B cell (primary cell): ENCODE measurements around the gene TMEM235. TPM values are rescaled to one million over a fixed set of nuclear protein-coding genes. Genes with fewer than 3 reads are reported as not detected.
"Not testable (repeated sequence)": the region's sequence is repeated elsewhere in the genome, so short reads cannot be mapped to it uniquely, and the experiment has no call there.

Experiments
- ATAC-seq: fragments of 200-7000 bp; cut with Tn5 transposase; one replicate; pipeline ENCODE4 v1.10.0; 2021; ENCODE audit warnings: low read depth, mild to moderate bottlenecking, moderate number of reproducible peaks, moderate library complexity
- CTCF ChIA-PET: fragments of 350-600 bp; sonication (Branson Sonifier 250); formaldehyde crosslinking; loops from one replicate; lab custom pipeline; 2021; ENCODE audit warnings: antibody characterized with exemption, inconsistent platforms; lab: Charles Lee
- POLR2A ChIA-PET: fragments of 350-600 bp; sonication (Branson Sonifier 250); formaldehyde crosslinking; loops from one replicate; lab custom pipeline; 2021; ENCODE audit warnings: antibody characterized with exemption; lab: Charles Lee
- DNase-seq: peaks from one replicate; pipeline ENCODE4 v3.0.0; 2013
- H2AFZ ChIP-seq: 2 replicates; pipeline ENCODE4 v1.6.1; 2012; ENCODE audit warnings: mild to moderate bottlenecking, low read depth, low read length; ENCODE audit not compliant: insufficient read depth, poor library complexity, severe bottlenecking
- H3K27ac ChIP-seq, 2 donors: 1 replicate in 1 of 2; 2 replicates in 1 of 2; pipeline ENCODE4 v1.5.1; 2012 to 2013; ENCODE audit warnings: low read length in 2 of 2, mild to moderate bottlenecking in 2 of 2, moderate library complexity in 1 of 2
- H3K27me3 ChIP-seq, 4 experiments: fragments of 200-600 bp in 1 of 4; sonication (generic) in 1 of 4; replicated peaks in 1 of 4; 1 replicate in 2 of 4; 2 replicates in 2 of 4; pipeline versions ENCODE4 v1.6.1 to v1.7.0; 2013 to 2016; ENCODE audit warnings: low read length in 3 of 4, mild to moderate bottlenecking in 2 of 4, mixed read lengths in 1 of 4, moderate library complexity in 1 of 4; ENCODE audit not compliant: insufficient read depth in 4 of 4, control insufficient read depth in 3 of 4; ENCODE audit errors: control extremely low read depth in 1 of 4
- H3K36me3 ChIP-seq, 2 experiments: replicated peaks in 1 of 2; 1 replicate in 1 of 2; 2 replicates in 1 of 2; pipeline versions ENCODE4 v1.6.1 to v1.7.1; 2013; ENCODE audit warnings: low read length in 1 of 2; ENCODE audit not compliant: insufficient read depth in 2 of 2, control insufficient read depth in 1 of 2; ENCODE audit errors: control extremely low read depth in 1 of 2, extremely low read depth in 1 of 2
- H3K4me1 ChIP-seq, 2 donors: fragments of 200-600 bp in 1 of 2; sonication (generic) in 1 of 2; 1 replicate in 1 of 2; 2 replicates in 1 of 2; pipeline versions ENCODE4 v1.5.1 to v1.6.1; 2013 to 2017; ENCODE audit warnings: low read length in 2 of 2; ENCODE audit not compliant: control insufficient read depth in 2 of 2, insufficient read depth in 2 of 2
- H3K4me2 ChIP-seq: replicated peaks from 2 replicates; pipeline ENCODE3; 2012; ENCODE audit warnings: mild to moderate bottlenecking, low read depth, low read length; ENCODE audit not compliant: poor library complexity, severe bottlenecking
- H3K4me3 ChIP-seq, 5 experiments: fragments of 200-600 bp in 1 of 5; sonication (generic) in 1 of 5; 1 replicate in 3 of 5; 2 replicates in 2 of 5; pipeline versions ENCODE4 v1.5.1 to v1.7.0; 2011 to 2016; ENCODE audit warnings: low read length in 4 of 5, mild to moderate bottlenecking in 4 of 5, low read depth in 2 of 5, control low read depth in 1 of 5, moderate library complexity in 1 of 5; ENCODE audit not compliant: insufficient read depth in 1 of 5; ENCODE audit errors: control extremely low read depth in 1 of 5, extremely low read depth in 1 of 5
- H3K79me2 ChIP-seq: fragments of 200-600 bp; sonication (generic); one replicate; pipeline ENCODE4 v1.6.0; 2016; ENCODE audit warnings: low read length; ENCODE audit not compliant: control insufficient read depth, insufficient read depth
- H3K9ac ChIP-seq: fragments of 200-600 bp; sonication (generic); 2 replicates; pipeline ENCODE4 v1.6.1; 2017; ENCODE audit warnings: mild to moderate bottlenecking, low read length, moderate library complexity
- H3K9me3 ChIP-seq, 3 donors: one replicate each; pipeline versions ENCODE4 v1.6.1 to v1.7.1; 2013; ENCODE audit warnings: low read length in 2 of 3; ENCODE audit not compliant: control insufficient read depth in 2 of 3, insufficient read depth in 1 of 3; ENCODE audit errors: control extremely low read depth in 1 of 3
- H4K20me1 ChIP-seq: 2 replicates; pipeline ENCODE4 v1.6.0; 2012; ENCODE audit warnings: mild to moderate bottlenecking, low read length; ENCODE audit not compliant: insufficient read depth, control insufficient read depth, poor library complexity, severe bottlenecking
- H3K27ac Mint-ChIP-seq: one replicate; pipeline ENCODE4 v1.8.0; 2021; ENCODE audit warnings: mixed read lengths
- H3K27me3 Mint-ChIP-seq: one replicate; pipeline ENCODE4 v1.8.0; 2021; ENCODE audit warnings: mixed read lengths
- H3K4me1 Mint-ChIP-seq: one replicate; pipeline ENCODE4 v1.8.0; 2021; ENCODE audit warnings: mixed read lengths
- H3K4me3 Mint-ChIP-seq: one replicate; pipeline ENCODE4 v1.8.0; 2021; ENCODE audit warnings: mixed read lengths
- H3K9me3 Mint-ChIP-seq: one replicate; pipeline ENCODE4 v1.8.0; 2022; ENCODE audit warnings: mixed read lengths; ENCODE audit not compliant: insufficient read depth
- EZH2 ChIP-seq: IDR thresholded peaks from 2 replicates; pipeline ENCODE4 v1.6.1; 2012; ENCODE audit warnings: borderline replicate concordance, low read depth, mild to moderate bottlenecking, moderate library complexity, low read length; ENCODE audit not compliant: insufficient read depth, poor library complexity, severe bottlenecking
- WGBS: methylation state at CpG from one replicate; pipeline ENCODE4 v1.1.5; 2013; ENCODE audit warnings: missing lambda C conversion rate; ENCODE audit not compliant: insufficient coverage; 5-methylcytosine and 5-hydroxymethylcytosine counted together
- intact Hi-C: fragments of 100-400 bp; cut with micrococcal nuclease; formaldehyde crosslinking; loops from one replicate; pipeline ENCODE4 v1.10.0; 2022
- polyA plus RNA-seq: library from polyadenylated mRNA; depleted of rRNA; stranded (reverse); fragments of >200 nt; gene quantifications from 2 replicates; pipeline ENCODE4 v1.2.3, GENCODE V29; 2012
- total RNA-seq, 2 donors: library from RNA; stranded (reverse); fragments of 120-200 nt in 1 of 2; gene quantifications; 1 replicate in 1 of 2; 2 replicates in 1 of 2; pipeline versions ENCODE4 v1.2.3 to v1.2.4, GENCODE V29; 2013 to 2022

TMEM235 gene
- total and polyA plus RNA-seq, 2 donors (not counting 1 experiment from before 2014, with no cell fraction given), result not detected

GRCh38 chr17:78252701-78253635, 21.5 kb downstream of the TMEM235 start:
- peaks cover 39 to 50% of the 10 kb centered on the region in 2 donors for H3K4me1 ChIP-seq
- H3K36me3 ChIP-seq, result no peaks in the 10 kb centered on the region
- Mint-ChIP-seq H3K27me3 (peaks cover 2% of the 10 kb centered on the region), H3K27ac (peak overlapping the region; percentile 78), H3K4me1 (peaks cover 40% of the 10 kb centered on the region), H3K9me3 (no peaks in the 10 kb centered on the region), H3K4me3 (peak overlapping the region; percentile 77)
- no peak for TF ChIP-seq EZH2
- DNase-seq (no peak), ATAC-seq (no peak)
- ChIA-PET CTCF (interaction anchor here (0.7 to 6.1 kb wide), 14 partner anchors 20 to 168 kb away, joined by 3 to 83 read pairs (median 14); partner anchors contain the start of genes AFMID, TK1 and TMC8), POLR2A (interaction anchor here (0.6 to 2.1 kb wide), 5 partner anchors 20 to 140 kb away, joined by 3 to 8 read pairs (median 4); no protein-coding TSS in a partner anchor)
- intact Hi-C loops, result loop anchor here (5.0 kb wide), 1 partner anchor 121 kb away; the partner anchor contains the start of gene TMC8
- H3K27me3 ChIP-seq, result no peaks in the 10 kb centered on the region
- no peak overlapping the region for H3K27ac ChIP-seq
- no peak overlapping the region for H3K9ac ChIP-seq
- no peaks in the 10 kb centered on the region for H3K9me3 ChIP-seq
- H3K4me3 ChIP-seq, result no peak overlapping the region
- H3K4me2 ChIP-seq, result peak overlapping the region; percentile 62
- 71% methylated on average over 12 of the region's 15 CpGs for WGBS
- H2AFZ ChIP-seq, result no peak overlapping the region
- H3K79me2 ChIP-seq, result no peaks in the 10 kb centered on the region
- H4K20me1 ChIP-seq, result peaks cover 7% of the 10 kb centered on the region

- H3K9me3 Mint-ChIP-seq, result not testable (repeated sequence)
- intact Hi-C loops, result loop anchor here (5.0 kb wide), 1 partner anchor 121 kb away; the partner anchor contains the start of gene TMC8
Observed at GRCh38 chr17:78253636-78253945, 22.2 kb downstream of the TMEM235 start.

More at GRCh38 chr17:78253636-78253945, 22.2 kb downstream of the TMEM235 start:
- H4K20me1 ChIP-seq, H3K79me2 ChIP-seq, DNase-seq, H3K36me3 ChIP-seq, ATAC-seq, H3K9me3 ChIP-seq, H3K4me3 ChIP-seq, H3K27me3 ChIP-seq, H3K27me3 Mint-ChIP-seq, H3K27ac ChIP-seq: not testable (repeated sequence)
- peak overlapping the region; percentile 71 for H3K4me3 Mint-ChIP-seq
- Histone ChIP-seq H2AFZ (peak overlapping the region; percentile 98), H3K4me2 (peak overlapping the region; percentile 97), H3K9ac (peak overlapping the region; percentile 81), H3K4me1 (peaks cover 45 to 56% of the 10 kb centered on the region in 2 donors)
- POLR2A ChIA-PET, result interaction anchor here (0.6 to 2.1 kb wide), 2 partner anchors 23 to 45 kb away, joined by 3 to 8 read pairs; no protein-coding TSS in a partner anchor
- H3K4me1 Mint-ChIP-seq, result peaks cover 45% of the 10 kb centered on the region
- CTCF ChIA-PET, result interaction anchor here (0.7 to 5.7 kb wide), 3 partner anchors 28 to 168 kb away, joined by 3 to 83 read pairs (median 3); no protein-coding TSS in a partner anchor
- WGBS, result 87% methylated on average over 10 of the region's 12 CpGs
- H3K27ac Mint-ChIP-seq, result peak overlapping the region; percentile 37
